Measurements from ENCODE around the gene ALKBH5.

Gene ALKBH5

GRCh38 chr17:18245038-18245776 is 61.6 kb downstream of the ALKBH5 start:
- H3K4me3 Mint-ChIP-seq = no peak overlapping the region
- peaks cover 4% of the 10 kb centered on the region for H3K27me3 Mint-ChIP-seq (ENCODE audit: low read depth, poor library complexity)
- peak overlapping the region; percentile 19 for H3K27ac Mint-ChIP-seq
- peaks cover 16% of the 10 kb centered on the region for H3K4me1 Mint-ChIP-seq
- no peaks in the 10 kb centered on the region for H3K9me3 Mint-ChIP-seq
- no peak for TF ChIP-seq CTCF (IDR thresholded peaks at IDR 0.05)
- peaks cover 15% of the 10 kb centered on the region for H3K36me3 Mint-ChIP-seq (ENCODE audit: low read depth)
- DNase-seq = no peak

- Mint-ChIP-seq H3K4me3 (no peak overlapping the region), H3K4me1 (peaks cover 16% of the 10 kb centered on the region), H3K9me3 (no peaks in the 10 kb centered on the region), H3K27ac (no peak overlapping the region), H3K27me3 (ENCODE audit: low read depth, poor library complexity) (peaks cover 4% of the 10 kb centered on the region), H3K36me3 (ENCODE audit: low read depth) (peaks cover 23% of the 10 kb centered on the region)
- no peak for TF ChIP-seq CTCF (IDR thresholded peaks at IDR 0.05)
- no peak for DNase-seq
These were observed 62.6 kb downstream of the ALKBH5 start for GRCh38 chr17:18246109-18246725.

GRCh38 chr17:18246880-18247612 is 63.4 kb downstream of the ALKBH5 start:
- Mint-ChIP-seq H3K27me3 (ENCODE audit: low read depth, poor library complexity) (peaks cover 4% of the 10 kb centered on the region), H3K36me3 (ENCODE audit: low read depth) (peaks cover 23% of the 10 kb centered on the region), H3K4me3 (peak overlapping the region; percentile 83), H3K9me3 (no peaks in the 10 kb centered on the region), H3K27ac (peak overlapping the region; percentile 78), H3K4me1 (peaks cover 16% of the 10 kb centered on the region)
- peak; percentile 81 for DNase-seq
- no peak for TF ChIP-seq CTCF (IDR thresholded peaks at IDR 0.05)

GRCh38 chr17:18247613-18248001 is 64.0 kb downstream of the ALKBH5 start:
- no peak for DNase-seq
- Mint-ChIP-seq H3K4me1 (peaks cover 16% of the 10 kb centered on the region), H3K36me3 (ENCODE audit: low read depth) (peaks cover 23% of the 10 kb centered on the region), H3K27me3 (ENCODE audit: low read depth, poor library complexity) (peaks cover 4% of the 10 kb centered on the region), H3K9me3 (no peaks in the 10 kb centered on the region), H3K27ac (no peak overlapping the region), H3K4me3 (no peak overlapping the region)
- no peak for TF ChIP-seq CTCF (IDR thresholded peaks at IDR 0.05)

- DNase-seq = peak; percentile 73
- Mint-ChIP-seq H3K4me3 (peak overlapping the region; percentile 71), H3K4me1 (peaks cover 16% of the 10 kb centered on the region), H3K9me3 (no peaks in the 10 kb centered on the region), H3K27ac (peak overlapping the region; percentile 83), H3K36me3 (ENCODE audit: low read depth) (peaks cover 23% of the 10 kb centered on the region), H3K27me3 (ENCODE audit: low read depth, poor library complexity) (peaks cover 4% of the 10 kb centered on the region)
- peak; percentile 75 for TF ChIP-seq CTCF (IDR thresholded peaks at IDR 0.05)
These were observed 64.7 kb downstream of the ALKBH5 start for GRCh38 chr17:18248300-18248731.

Measured in nephron progenitor cell (in vitro differentiated cells).